GM10248 (cell line): ENCODE results near the gene UNC5A.

Source experiments
- CTCF ChIA-PET: fragments of 300-600 bp; sonication (Branson Sonifier 250); formaldehyde crosslinking; extraction: SDS; loops from one replicate; lab custom pipeline; 2021; ENCODE audit warnings: antibody characterized with exemption; lab: Yijun Ruan, JAX
- POLR2A ChIA-PET: fragments of 350-650 bp; sonication (Branson Sonifier 250); formaldehyde crosslinking; extraction: SDS; loops from one replicate; lab custom pipeline; 2020; ENCODE audit warnings: antibody characterized with exemption; lab: Yijun Ruan, JAX
- DNase-seq: peaks from one replicate; pipeline ENCODE4 v3.0.0; 2012; ENCODE audit errors: extremely low spot score
- TF ChIP-seq, protein P1 (sequence below): IDR thresholded peaks from 2 replicates; pipeline ENCODE4 v1.5.1; 2012; ENCODE audit warnings: mild to moderate bottlenecking, low read depth; ENCODE audit errors: extremely low read depth, missing control alignments, control extremely low read depth

UNC5A gene

DNA sequence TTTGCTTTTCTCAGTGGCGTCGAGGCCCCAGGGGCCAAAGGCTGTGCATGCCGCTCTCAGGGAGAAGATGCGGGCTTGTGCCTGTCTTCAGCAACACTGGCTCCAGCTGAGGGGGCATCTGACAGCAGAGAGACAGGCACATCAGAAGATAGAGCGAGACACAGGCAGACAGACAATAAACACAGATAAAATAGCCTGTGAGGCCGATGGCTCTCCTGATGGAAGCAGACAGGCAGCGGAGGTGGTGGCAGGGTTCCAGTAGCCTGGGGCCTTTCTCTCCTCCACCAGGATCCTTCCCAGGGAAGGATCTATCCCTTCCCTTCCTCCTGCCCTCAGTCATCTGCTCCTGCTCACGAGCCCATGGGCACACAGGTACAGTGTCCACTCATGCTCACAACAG lies 16.6 kb upstream of the UNC5A start:
- ChIA-PET POLR2A (no interaction called here), CTCF (no interaction called here)
- TF ChIP-seq, protein P1, sequence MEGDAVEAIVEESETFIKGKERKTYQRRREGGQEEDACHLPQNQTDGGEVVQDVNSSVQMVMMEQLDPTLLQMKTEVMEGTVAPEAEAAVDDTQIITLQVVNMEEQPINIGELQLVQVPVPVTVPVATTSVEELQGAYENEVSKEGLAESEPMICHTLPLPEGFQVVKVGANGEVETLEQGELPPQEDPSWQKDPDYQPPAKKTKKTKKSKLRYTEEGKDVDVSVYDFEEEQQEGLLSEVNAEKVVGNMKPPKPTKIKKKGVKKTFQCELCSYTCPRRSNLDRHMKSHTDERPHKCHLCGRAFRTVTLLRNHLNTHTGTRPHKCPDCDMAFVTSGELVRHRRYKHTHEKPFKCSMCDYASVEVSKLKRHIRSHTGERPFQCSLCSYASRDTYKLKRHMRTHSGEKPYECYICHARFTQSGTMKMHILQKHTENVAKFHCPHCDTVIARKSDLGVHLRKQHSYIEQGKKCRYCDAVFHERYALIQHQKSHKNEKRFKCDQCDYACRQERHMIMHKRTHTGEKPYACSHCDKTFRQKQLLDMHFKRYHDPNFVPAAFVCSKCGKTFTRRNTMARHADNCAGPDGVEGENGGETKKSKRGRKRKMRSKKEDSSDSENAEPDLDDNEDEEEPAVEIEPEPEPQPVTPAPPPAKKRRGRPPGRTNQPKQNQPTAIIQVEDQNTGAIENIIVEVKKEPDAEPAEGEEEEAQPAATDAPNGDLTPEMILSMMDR = no peak
- DNase-seq = no peak

DNA sequence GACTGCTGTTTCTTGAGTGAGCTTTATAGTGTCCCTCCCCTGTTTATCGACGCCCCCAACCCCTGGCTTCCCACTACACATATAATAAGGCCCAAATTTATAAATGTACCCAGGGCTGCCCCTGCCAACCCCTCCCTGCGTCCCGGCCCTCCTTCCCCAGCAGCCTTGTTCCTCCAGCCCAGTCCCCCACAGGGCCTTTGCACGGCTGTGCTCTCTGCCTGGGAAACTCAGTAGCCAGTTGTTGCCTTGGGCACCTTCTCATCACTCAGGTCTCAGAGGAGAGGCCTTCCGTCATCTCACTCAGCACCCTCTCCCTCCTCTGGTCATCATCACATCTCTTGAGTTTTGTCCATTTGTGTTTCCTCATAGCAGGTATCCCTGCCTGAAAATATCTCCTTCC lies 15.8 kb upstream of the UNC5A start:
- DNase-seq = no peak
- ChIA-PET POLR2A (no interaction called here), CTCF (no interaction called here)
- TF ChIP-seq, protein P1 = no peak

DNA sequence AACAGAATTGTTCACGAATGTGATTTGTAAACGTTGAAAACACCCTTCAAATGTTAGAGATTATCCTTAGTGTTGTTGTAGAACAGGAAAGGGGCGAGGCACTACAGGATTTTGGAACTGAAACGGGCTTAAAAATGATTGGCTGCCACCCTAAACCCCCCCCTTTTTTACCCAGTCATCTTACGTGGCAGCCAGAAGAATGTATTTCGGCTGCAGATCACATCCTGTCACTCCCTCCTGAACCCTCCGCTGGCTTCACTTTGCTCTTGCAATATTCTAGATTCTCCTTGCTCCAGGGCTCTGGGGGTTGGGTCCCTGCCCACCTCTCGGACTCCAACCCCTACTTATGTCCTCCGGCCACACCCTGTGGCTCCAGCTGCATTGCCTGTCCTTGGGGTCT lies 13.9 kb upstream of the UNC5A start:
- no peak for DNase-seq
- CTCF ChIA-PET = no interaction called here
- TF ChIP-seq, protein P1 = no peak
- POLR2A ChIA-PET = no interaction called here

DNA sequence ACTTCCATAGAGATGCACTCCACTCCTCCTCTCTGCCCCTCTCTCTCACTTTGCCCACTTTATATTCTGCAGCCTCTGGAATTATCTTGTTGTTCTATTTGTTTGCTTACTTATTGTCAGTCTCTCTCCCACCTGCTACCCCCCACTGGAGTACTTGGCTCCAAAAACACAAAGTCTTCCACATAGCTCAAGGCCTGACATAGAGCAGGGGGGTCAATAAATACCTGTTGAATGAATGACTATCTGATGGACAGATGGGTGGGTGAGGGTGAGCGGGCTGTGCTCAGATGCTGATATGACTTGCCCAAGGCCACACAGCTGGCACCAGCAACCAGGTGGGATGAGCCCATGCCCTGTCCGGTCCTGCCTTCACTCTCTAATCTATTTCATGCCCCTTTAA lies 13.4 kb upstream of the UNC5A start:
- DNase-seq = no peak
- CTCF ChIA-PET = interaction anchor here (0.8 to 1.8 kb wide), 2 partner anchors 13 to 133 kb away, joined by 3 to 5 read pairs; no protein-coding TSS in a partner anchor
- TF ChIP-seq, protein P1 = no peak
- POLR2A ChIA-PET = no interaction called here

DNA sequence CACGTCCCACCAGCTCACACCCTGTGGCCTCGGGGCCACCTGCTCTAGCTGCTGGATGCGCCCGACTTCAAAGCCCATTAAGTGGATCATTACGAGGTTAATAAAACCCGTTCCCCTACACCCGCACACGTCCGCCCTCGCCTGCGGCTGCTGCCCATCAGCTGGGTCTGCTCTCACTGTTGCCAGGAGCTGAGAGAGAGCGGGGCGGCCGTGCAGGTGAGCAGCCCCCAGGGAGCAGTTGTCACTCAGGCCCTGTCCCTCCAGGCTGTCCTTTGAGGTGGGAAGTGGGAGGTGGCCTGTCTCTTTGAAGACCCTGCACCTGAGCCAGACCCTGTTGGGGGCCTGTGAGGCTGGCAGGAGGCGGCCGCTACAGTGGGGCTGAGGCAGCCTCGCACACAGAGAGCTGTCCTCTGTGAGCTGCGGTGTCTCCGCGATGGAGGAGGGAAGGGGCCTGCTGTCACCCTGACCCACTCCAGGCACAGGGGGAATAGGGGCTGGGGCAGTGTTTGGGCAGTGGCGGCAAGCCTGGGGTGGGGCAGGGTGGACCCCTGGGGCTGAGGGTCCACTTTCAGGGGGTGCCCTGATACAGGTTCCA lies 12.8 kb upstream of the UNC5A start:
- DNase-seq = no peak
- CTCF ChIA-PET = interaction anchor here (0.8 to 1.8 kb wide), 2 partner anchors 14 to 134 kb away, joined by 3 to 5 read pairs; no protein-coding TSS in a partner anchor
- POLR2A ChIA-PET = no interaction called here
- TF ChIP-seq, protein P1 = no peak

DNA sequence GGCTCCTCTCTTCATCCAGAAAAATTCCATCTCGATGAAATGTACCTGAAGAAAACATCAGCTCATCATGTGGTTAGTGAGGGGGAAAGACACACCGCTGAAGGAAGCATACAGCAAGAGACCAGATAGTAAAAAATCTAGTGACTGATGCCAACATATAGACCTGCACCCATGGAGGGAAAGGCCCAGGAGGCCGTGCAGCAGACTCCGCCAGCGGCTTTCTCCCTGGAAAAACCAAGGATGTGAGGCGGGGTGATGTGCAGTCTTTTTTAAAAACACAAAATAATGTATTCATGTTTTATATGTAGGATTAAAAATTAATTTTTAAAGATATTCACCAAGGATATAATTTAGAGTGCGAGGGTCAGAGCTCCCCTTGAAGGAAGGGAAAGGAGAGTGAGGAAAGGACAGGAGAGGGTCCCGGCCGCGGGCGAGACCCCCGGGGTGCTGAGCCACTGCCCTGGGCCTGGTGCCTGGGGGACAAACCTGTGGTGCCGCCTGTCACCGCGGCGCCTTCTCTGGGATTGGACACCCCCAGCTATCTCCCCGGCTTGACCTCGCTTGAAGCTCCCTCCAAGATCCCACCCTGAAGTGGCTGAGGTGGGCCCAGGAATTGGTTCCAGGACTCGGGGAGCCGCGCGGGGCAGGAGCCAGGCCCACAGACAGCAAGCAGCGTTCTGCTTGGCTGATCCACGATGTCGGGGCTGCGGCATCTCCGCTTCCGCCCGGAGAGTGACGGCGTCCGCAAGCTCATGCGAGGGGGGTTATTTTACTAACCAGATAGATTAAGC lies 12.1 kb upstream of the UNC5A start:
- DNase-seq = no peak
- TF ChIP-seq, protein P1 = no peak
- ChIA-PET CTCF (interaction anchor here (1.8 kb wide), 1 partner anchor 14 kb away, joined by 5 read pairs; no protein-coding TSS in a partner anchor), POLR2A (no interaction called here)
